ENCODE results near the gene LGALS3BP. TPM values are rescaled to one million over a fixed set of nuclear protein-coding genes. Genes with fewer than 3 reads are reported as not detected.
A peak's percentile ranks its signal among the peaks of the same experiment; 100 is the strongest.

LGALS3BP gene
- total RNA-seq, 1 experiment from 2014 or later, result 389 TPM

GRCh38 chr17:78992542-78993212, 13.0 kb upstream of the LGALS3BP start:
- H2AFZ ChIP-seq (ENCODE audit: low read depth, low read length, poor library complexity, severe bottlenecking), result no peak overlapping the region
- DNase-seq (ENCODE audit: low read depth, low spot score) (no peak), ATAC-seq (peak; percentile 9; the same call in 1 of the 2 replicates)
- H3K4me2 ChIP-seq (ENCODE audit: low read length), result no peak overlapping the region
- no peak for TF ChIP-seq ELF1 (IDR thresholded peaks at IDR 0.05; ENCODE audit: borderline replicate concordance, low read depth)
- no peak overlapping the region for H3K27ac ChIP-seq (ENCODE audit: low read depth, low read length)
- no peaks in the 10 kb centered on the region for H3K9me2 ChIP-seq (ENCODE audit: insufficient read depth)
- POLR2A ChIA-PET, result no interaction called here
- peaks cover 45 to 70% of the 10 kb centered on the region in 2 experiments; a peak in 3 of 4 replicates for H3K36me3 ChIP-seq (ENCODE audit: control insufficient read depth in 1 of 2, insufficient read depth in 2 of 2, low read length in 2 of 2)
- BruUV-seq (replicated peaks), result no TSS peak
- intact Hi-C loops (cut with micrococcal nuclease), result no loop called here
- RAD21 ChIA-PET (ENCODE audit: low non-redundant PET in 1 of 2, low total read pairs in 2 of 2, uncharacterized antibody in 2 of 2, unreplicated experiment in 2 of 2), result no interaction called here
- H3K9ac ChIP-seq (ENCODE audit: low read length), result no peak overlapping the region
- H4K20me1 ChIP-seq (ENCODE audit: insufficient read depth), result no peaks in the 10 kb centered on the region; the same call in 1 of the 2 replicates
- H3K27me3 ChIP-seq (ENCODE audit: insufficient read depth, low read length), result no peaks in the 10 kb centered on the region
- H3K79me2 ChIP-seq (ENCODE audit: insufficient read depth, low read length), result peaks cover 40% of the 10 kb centered on the region
- no peaks in the 10 kb centered on the region for H3K9me3 ChIP-seq (ENCODE audit: control insufficient read depth in 1 of 2, insufficient read depth in 1 of 2, low read depth in 1 of 2, low read length in 2 of 2)
- peaks cover 4 to 10% of the 10 kb centered on the region in 2 experiments for H3K4me1 ChIP-seq (ENCODE audit: control insufficient read depth in 1 of 2, insufficient read depth in 2 of 2, low read length in 2 of 2)
- CTCF ChIA-PET, result interaction anchor here (0.9 kb wide), 1 partner anchor 53 kb away, joined by 3 read pairs; no protein-coding TSS in a partner anchor
- H3K4me3 ChIP-seq (replicated peaks in 1 of 2; ENCODE audit: low read depth in 1 of 2, low read length in 2 of 2), result no peak overlapping the region

GRCh38 chr17:78991906-78992532, 12.3 kb upstream of the LGALS3BP start:
- Histone ChIP-seq H3K36me3 (ENCODE audit: control insufficient read depth in 1 of 2, insufficient read depth in 2 of 2, low read length in 2 of 2) (peaks cover 39 to 66% of the 10 kb centered on the region in 2 experiments; a peak in 3 of 4 replicates), H3K4me1 (ENCODE audit: control insufficient read depth in 1 of 2, insufficient read depth in 2 of 2, low read length in 2 of 2) (peaks cover 7 to 17% of the 10 kb centered on the region in 2 experiments), H3K9me2 (ENCODE audit: insufficient read depth) (no peaks in the 10 kb centered on the region), H3K9ac (ENCODE audit: low read length) (no peak overlapping the region), H3K27me3 (ENCODE audit: insufficient read depth, low read length) (no peaks in the 10 kb centered on the region), H3K79me2 (ENCODE audit: insufficient read depth, low read length) (peaks cover 36% of the 10 kb centered on the region), H4K20me1 (ENCODE audit: insufficient read depth) (no peaks in the 10 kb centered on the region; the same call in 1 of the 2 replicates), H3K4me2 (ENCODE audit: low read length) (no peak overlapping the region), H3K4me3 (replicated peaks in 1 of 2; ENCODE audit: low read depth in 1 of 2, low read length in 2 of 2) (no peak overlapping the region), H2AFZ (ENCODE audit: low read depth, low read length, poor library complexity, severe bottlenecking) (no peak overlapping the region), H3K9me3 (ENCODE audit: control insufficient read depth in 1 of 2, insufficient read depth in 1 of 2, low read depth in 1 of 2, low read length in 2 of 2) (no peaks in the 10 kb centered on the region), H3K27ac (ENCODE audit: low read depth, low read length) (no peak overlapping the region)
- intact Hi-C loops (cut with micrococcal nuclease), result no loop called here
- ATAC-seq (no peak), DNase-seq (ENCODE audit: low read depth, low spot score) (no peak)
- POLR2A ChIA-PET, result no interaction called here
- RAD21 ChIA-PET (ENCODE audit: low non-redundant PET in 1 of 2, low total read pairs in 2 of 2, uncharacterized antibody in 2 of 2, unreplicated experiment in 2 of 2), result no interaction called here
- no TSS peak for BruUV-seq (replicated peaks)
- TF ChIP-seq ATF3 (IDR thresholded peaks at IDR 0.05) (no peak), ZBTB33 (IDR thresholded peaks at IDR 0.05; ENCODE audit: extremely low read depth, insufficient replicate concordance, low read length) (no peak)
- CTCF ChIA-PET, result no interaction called here
